Measurements from ENCODE around the gene MMP24OS. TPM values are rescaled to one million over a fixed set of nuclear protein-coding genes. Genes with fewer than 3 reads are reported as not detected.

Gene MMP24OS
- total RNA-seq (10 to 100 TPM; 59.5 to 95.5 (median 72.0) TPM), total RNA-seq (8.0 to 34.0 (median 25.7) reads per million in 29 experiments)
- total RNA-seq (2013), result 46.5 TPM

DNA sequence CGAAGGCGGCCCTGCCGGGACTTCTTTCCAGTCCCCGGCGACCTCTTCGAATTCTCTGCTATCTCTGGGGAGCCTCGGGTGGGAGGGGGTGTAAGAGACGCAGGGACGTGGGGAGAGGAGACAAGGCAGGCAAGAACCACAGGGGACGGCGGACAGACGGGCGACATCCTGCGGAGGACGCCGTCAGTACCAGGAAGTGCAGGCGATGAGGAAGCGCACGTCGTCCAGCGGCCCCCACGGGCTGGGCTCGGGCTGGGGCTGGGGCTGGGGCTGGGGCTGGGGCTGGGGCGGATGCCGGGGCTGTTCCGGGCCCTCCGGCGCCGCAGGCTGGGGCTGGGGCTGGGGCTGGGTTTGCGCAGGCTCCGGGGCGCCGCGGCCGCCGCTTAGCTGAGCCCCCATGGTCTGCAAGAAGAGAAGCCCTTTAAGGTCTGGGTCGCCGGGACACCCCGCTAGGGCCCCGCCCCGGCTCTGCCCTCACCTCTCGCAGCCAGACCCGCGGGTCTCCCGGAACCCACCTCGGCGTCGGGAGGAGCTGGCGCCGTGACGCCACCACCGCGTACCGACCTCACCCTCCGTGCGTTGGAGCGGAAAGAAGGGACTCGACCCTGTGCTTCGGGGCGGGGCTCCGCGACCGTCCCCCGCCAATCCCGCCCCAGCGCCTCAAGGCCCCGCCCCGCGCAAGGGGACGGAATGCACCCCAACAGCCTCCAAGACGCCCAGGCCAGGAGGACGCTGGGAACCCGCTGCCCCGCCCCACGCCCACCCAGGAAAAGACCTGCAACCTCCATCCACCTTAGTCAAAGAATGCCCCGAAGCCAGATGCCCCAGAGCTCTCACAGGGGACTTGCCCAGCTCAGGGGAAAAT lies at the start of gene MMP24OS:
TSS of gene MMP24OS (minus strand) at position 592 of the 865 bp plus-strand sequence. CDS start at position 399, 193 bp downstream.
- DNase-seq (peak; percentile 75 to 93 (median 86)), ATAC-seq (replicated peaks in 1 of 4) (peak; percentile 90 to 93 (median 92))
- Mint-ChIP-seq H3K9me3 (no peaks in the 10 kb centered on the region), H3K27ac (peak within 1 kb of the TSS; percentile 98 to 99), H3K4me1 (peaks cover 22 to 34% (median 26%) of the 10 kb centered on the region in 3 donors), H3K27me3 (no peaks in the 10 kb centered on the region), H3K4me3 (peak within 1 kb of the TSS; percentile 90 to 95 (median 93)), H3K36me3 (peaks cover 28% of the 10 kb centered on the region)
- 0% methylated on average over 68 of the region's 76 CpGs for WGBS (ENCODE audit: insufficient coverage)
- ChIA-PET CTCF (interaction anchor here (0.6 to 3.4 kb wide), 4 partner anchors 133 to 377 kb away, joined by 3 to 19 read pairs (median 4); partner anchors contain the start of gene SPAG4 (in 1 of the 2)), POLR2A (interaction anchor here (0.5 to 0.6 kb wide), 3 partner anchors 198 to 1379 kb away, joined by 3 to 5 read pairs (median 4); no protein-coding TSS in a partner anchor)
- H3K27me3 ChIP-seq (replicated peaks in 1 of 2; ENCODE audit: control insufficient read depth in 2 of 2, extremely low read depth in 1 of 2, insufficient read depth in 2 of 2, low read length in 1 of 2), result no peaks in the 10 kb centered on the region
- peak within 1 kb of the TSS; percentile 65 to 73 for H3K4me3 ChIP-seq (ENCODE audit: control insufficient read depth in 1 of 2, extremely low read depth in 1 of 2, low read length in 1 of 2)
- peaks cover 0 to 34% of the 10 kb centered on the region in 2 experiments for H3K4me1 ChIP-seq (ENCODE audit: control insufficient read depth in 1 of 2, extremely low read depth in 1 of 2, insufficient read depth in 2 of 2, low read length in 2 of 2)
- H3K9me3 ChIP-seq, result no peaks in the 10 kb centered on the region
- peaks cover 10 to 49% of the 10 kb centered on the region in 2 donors for H3K36me3 ChIP-seq (ENCODE audit: control insufficient read depth in 2 of 2, extremely low read depth in 1 of 2, insufficient read depth in 1 of 2, low read length in 1 of 2)
- H3K27ac ChIP-seq (ENCODE audit: low read length), result peak within 1 kb of the TSS; percentile 94

DNA sequence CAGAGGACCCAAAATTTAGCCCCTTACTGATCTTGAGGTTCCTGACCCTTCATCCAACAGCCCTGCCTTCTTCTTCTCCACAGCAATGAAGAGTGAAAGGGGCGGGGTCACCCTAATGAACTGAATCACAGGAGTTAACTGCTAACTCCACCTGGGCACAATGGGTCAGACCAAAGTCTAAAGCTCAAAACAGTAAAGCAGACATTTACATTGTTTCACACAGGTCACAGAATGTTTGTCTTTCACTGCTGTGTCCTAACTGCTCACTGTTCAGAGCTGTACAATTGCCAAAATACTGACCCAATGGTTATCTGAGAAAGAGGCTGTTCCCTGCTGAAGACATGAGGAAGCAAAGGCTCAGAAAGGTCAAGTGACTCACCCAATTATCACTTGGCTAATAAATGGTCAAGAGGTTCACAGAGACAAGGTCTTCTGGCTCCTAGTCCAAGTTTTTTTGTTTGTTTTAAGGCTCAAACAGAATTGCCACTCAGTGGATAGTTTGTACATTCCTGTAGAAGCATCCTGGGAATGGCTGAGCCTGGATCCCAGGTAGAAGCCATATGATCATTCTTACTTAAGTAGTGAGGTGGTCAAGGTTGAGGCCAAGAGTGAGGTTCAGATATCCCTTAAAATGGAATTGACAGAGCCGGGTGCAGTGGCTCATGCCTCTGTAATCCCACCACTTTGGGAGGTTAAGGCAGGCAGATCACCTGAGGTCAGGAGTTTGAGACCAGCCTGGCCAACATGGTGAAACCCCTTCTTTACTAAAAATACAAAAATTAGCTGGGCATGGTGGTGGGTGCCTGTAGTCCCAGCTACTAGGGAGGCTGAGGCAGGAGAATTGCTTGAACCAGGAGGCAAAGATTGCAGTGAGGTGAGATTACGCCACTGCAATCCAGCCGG lies 49.4 kb upstream of the MMP24OS start:
- no peak overlapping the region for H3K4me3 ChIP-seq (ENCODE audit: control insufficient read depth in 1 of 2, extremely low read depth in 1 of 2, low read length in 1 of 2)
- H3K36me3 Mint-ChIP-seq, result peaks cover 8% of the 10 kb centered on the region
- H3K27ac Mint-ChIP-seq, result no peak overlapping the region
- ATAC-seq (replicated peaks in 1 of 4), result no peak
- no peaks in the 10 kb centered on the region for H3K9me3 ChIP-seq
- no peak overlapping the region for H3K27ac ChIP-seq (ENCODE audit: low read length)
- 93% methylated on average over 3 of the region's 4 CpGs for WGBS (ENCODE audit: insufficient coverage)
- H3K4me1 ChIP-seq (ENCODE audit: control insufficient read depth in 1 of 2, extremely low read depth in 1 of 2, insufficient read depth in 2 of 2, low read length in 2 of 2), result no peaks in the 10 kb centered on the region
- H3K4me1 Mint-ChIP-seq, result no peaks in the 10 kb centered on the region
- POLR2A ChIA-PET, result interaction anchor here in 1 of 2 donors (0.6 kb wide), 1 partner anchor 665 kb away, joined by 12 read pairs; no protein-coding TSS in a partner anchor
- H3K27me3 ChIP-seq (replicated peaks in 1 of 2; ENCODE audit: control insufficient read depth in 2 of 2, extremely low read depth in 1 of 2, insufficient read depth in 2 of 2, low read length in 1 of 2), result no peaks in the 10 kb centered on the region
- H3K27me3 Mint-ChIP-seq, result no peaks in the 10 kb centered on the region
- CTCF ChIA-PET, result no interaction called here
- H3K4me3 Mint-ChIP-seq, result no peak overlapping the region
- H3K36me3 ChIP-seq (ENCODE audit: control insufficient read depth in 2 of 2, extremely low read depth in 1 of 2, insufficient read depth in 1 of 2, low read length in 1 of 2), result peaks cover 0 to 6% of the 10 kb centered on the region in 2 donors
- no peaks in the 10 kb centered on the region for H3K9me3 Mint-ChIP-seq
- no peak for DNase-seq

DNA sequence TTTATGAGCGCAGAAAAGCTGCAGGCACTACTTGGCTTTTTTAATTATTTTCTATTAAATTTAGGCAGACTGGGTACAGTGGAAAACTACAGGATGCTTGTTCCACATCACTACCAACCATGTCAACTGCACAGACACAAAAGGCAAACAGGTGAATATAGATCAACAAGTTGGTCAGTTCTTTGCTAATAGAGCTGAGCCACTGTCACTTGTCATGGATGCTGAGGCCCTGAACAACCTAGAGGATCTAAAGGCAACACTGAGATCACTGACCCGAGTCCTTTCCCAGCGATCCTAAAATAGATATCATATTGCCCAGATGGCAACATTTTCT lies 48.8 kb upstream of the MMP24OS start:
- Mint-ChIP-seq H3K36me3 (peaks cover 10% of the 10 kb centered on the region), H3K4me1 (no peaks in the 10 kb centered on the region), H3K4me3 (no peak overlapping the region), H3K27ac (no peak overlapping the region), H3K9me3 (no peaks in the 10 kb centered on the region), H3K27me3 (no peaks in the 10 kb centered on the region)
- CTCF ChIA-PET, result no interaction called here
- Histone ChIP-seq H3K27me3 (replicated peaks in 1 of 2; ENCODE audit: control insufficient read depth in 2 of 2, extremely low read depth in 1 of 2, insufficient read depth in 2 of 2, low read length in 1 of 2) (no peaks in the 10 kb centered on the region), H3K27ac (ENCODE audit: low read length) (no peak overlapping the region), H3K4me3 (ENCODE audit: control insufficient read depth in 1 of 2, extremely low read depth in 1 of 2, low read length in 1 of 2) (no peak overlapping the region), H3K36me3 (ENCODE audit: control insufficient read depth in 2 of 2, extremely low read depth in 1 of 2, insufficient read depth in 1 of 2, low read length in 1 of 2) (peaks cover 0 to 4% of the 10 kb centered on the region in 2 donors), H3K4me1 (ENCODE audit: control insufficient read depth in 1 of 2, extremely low read depth in 1 of 2, insufficient read depth in 2 of 2, low read length in 2 of 2) (no peaks in the 10 kb centered on the region), H3K9me3 (no peaks in the 10 kb centered on the region)
- ATAC-seq (replicated peaks in 1 of 4) (no peak), DNase-seq (no peak)
- WGBS (ENCODE audit: insufficient coverage), result 100% methylated on average over 1 of the region's 3 CpGs
- POLR2A ChIA-PET, result interaction anchor here in 1 of 2 donors (0.6 kb wide), 1 partner anchor 666 kb away, joined by 12 read pairs; no protein-coding TSS in a partner anchor

DNA sequence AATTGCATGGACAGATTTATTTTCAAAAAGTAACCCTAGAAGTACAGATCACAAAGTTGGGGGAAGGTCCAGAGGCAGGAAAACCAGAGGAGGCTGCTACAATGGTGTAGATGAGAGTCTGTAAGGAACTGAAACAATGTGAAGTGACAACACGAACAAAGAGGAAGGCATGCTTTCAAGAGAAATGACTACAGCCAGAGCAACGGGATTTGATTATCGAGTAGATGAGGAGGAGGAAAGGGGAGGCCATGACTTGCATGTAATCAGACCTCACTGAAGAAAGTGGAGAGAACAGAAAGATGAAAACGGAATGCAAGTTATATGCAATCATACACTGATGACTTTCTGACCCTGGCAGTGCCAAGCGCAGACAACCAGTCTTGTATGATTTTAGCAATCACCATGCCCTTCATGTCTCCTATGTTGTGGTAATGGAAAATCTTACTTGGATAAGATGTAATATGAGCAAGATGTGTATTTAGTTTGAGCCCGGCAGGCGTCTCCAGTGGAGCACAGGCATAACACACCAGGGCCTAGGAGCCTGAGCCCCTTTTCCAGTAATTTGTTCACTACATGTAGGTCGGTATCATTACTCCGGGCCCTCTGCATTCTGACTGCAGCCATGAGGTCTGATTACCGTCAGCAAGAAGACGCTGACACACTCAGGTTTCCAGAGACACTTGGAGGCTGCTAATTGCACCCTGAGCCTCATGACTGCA lies 48.3 kb upstream of the MMP24OS start:
- ChIA-PET CTCF (interaction anchor here in 1 of 2 donors (0.9 kb wide), 1 partner anchor 33 kb away, joined by 3 read pairs; no protein-coding TSS in a partner anchor), POLR2A (no interaction called here)
- Histone ChIP-seq H3K27ac (ENCODE audit: low read length) (no peak overlapping the region), H3K27me3 (replicated peaks in 1 of 2; ENCODE audit: control insufficient read depth in 2 of 2, extremely low read depth in 1 of 2, insufficient read depth in 2 of 2, low read length in 1 of 2) (no peaks in the 10 kb centered on the region), H3K36me3 (ENCODE audit: control insufficient read depth in 2 of 2, extremely low read depth in 1 of 2, insufficient read depth in 1 of 2, low read length in 1 of 2) (peaks cover 0 to 4% of the 10 kb centered on the region in 2 donors), H3K4me1 (ENCODE audit: control insufficient read depth in 1 of 2, extremely low read depth in 1 of 2, insufficient read depth in 2 of 2, low read length in 2 of 2) (no peaks in the 10 kb centered on the region), H3K9me3 (no peaks in the 10 kb centered on the region), H3K4me3 (ENCODE audit: control insufficient read depth in 1 of 2, extremely low read depth in 1 of 2, low read length in 1 of 2) (no peak overlapping the region)
- Mint-ChIP-seq H3K4me1 (no peaks in the 10 kb centered on the region), H3K36me3 (peaks cover 11% of the 10 kb centered on the region), H3K27me3 (no peaks in the 10 kb centered on the region), H3K27ac (no peak overlapping the region), H3K9me3 (no peaks in the 10 kb centered on the region), H3K4me3 (no peak overlapping the region)
- ATAC-seq (replicated peaks in 1 of 4) (no peak), DNase-seq (no peak)
- WGBS (ENCODE audit: insufficient coverage), result 91% methylated on average over 9 of the region's 11 CpGs

DNA sequence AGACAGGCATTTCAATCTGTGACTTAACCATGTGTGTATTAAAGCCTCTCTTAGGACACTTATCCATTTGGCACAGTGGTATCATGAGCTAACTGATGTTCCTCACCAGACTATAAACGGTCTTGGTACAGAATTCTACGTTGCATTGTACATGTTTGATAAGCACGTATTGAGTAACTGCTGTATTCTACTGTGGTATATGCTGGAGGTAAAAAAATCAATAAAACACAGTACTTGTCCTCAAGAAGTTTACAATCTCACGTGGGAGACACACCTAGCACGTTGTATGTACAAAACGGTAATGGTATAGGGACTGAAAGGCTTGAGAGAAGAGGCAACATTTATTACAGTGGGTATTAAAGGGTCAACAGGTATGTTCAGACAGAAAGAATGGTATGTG lies 47.5 kb upstream of the MMP24OS start:
- H3K36me3 ChIP-seq (ENCODE audit: control insufficient read depth in 2 of 2, extremely low read depth in 1 of 2, insufficient read depth in 1 of 2, low read length in 1 of 2), result peaks cover 0 to 4% of the 10 kb centered on the region in 2 donors
- no peaks in the 10 kb centered on the region for H3K4me1 Mint-ChIP-seq

More for the DNA sequence above, 47.5 kb upstream of the MMP24OS start:
- Mint-ChIP-seq H3K9me3 (no peaks in the 10 kb centered on the region), H3K36me3 (peaks cover 13% of the 10 kb centered on the region), H3K27ac (no peak overlapping the region), H3K27me3 (no peaks in the 10 kb centered on the region), H3K4me3 (no peak overlapping the region)
- POLR2A ChIA-PET, result no interaction called here
- no peaks in the 10 kb centered on the region for H3K4me1 ChIP-seq (ENCODE audit: control insufficient read depth in 1 of 2, extremely low read depth in 1 of 2, insufficient read depth in 2 of 2, low read length in 2 of 2)
- no peaks in the 10 kb centered on the region for H3K9me3 ChIP-seq
- CTCF ChIA-PET, result interaction anchor here in 1 of 2 donors (0.9 kb wide), 1 partner anchor 34 kb away, joined by 3 read pairs; no protein-coding TSS in a partner anchor
- DNase-seq (no peak), ATAC-seq (replicated peaks in 1 of 4) (no peak)
- H3K27me3 ChIP-seq (replicated peaks in 1 of 2; ENCODE audit: control insufficient read depth in 2 of 2, extremely low read depth in 1 of 2, insufficient read depth in 2 of 2, low read length in 1 of 2), result no peaks in the 10 kb centered on the region
- 93% methylated on average over 3 of the region's 6 CpGs for WGBS (ENCODE audit: insufficient coverage)
- H3K27ac ChIP-seq (ENCODE audit: low read length), result no peak overlapping the region
- H3K4me3 ChIP-seq (ENCODE audit: control insufficient read depth in 1 of 2, extremely low read depth in 1 of 2, low read length in 1 of 2), result no peak overlapping the region
